Neural progenitor cell (in vitro differentiated cells): ENCODE measurements around the gene CRIM1. TPM values are rescaled to one million over a fixed set of nuclear protein-coding genes. Genes with fewer than 3 reads are reported as not detected.

Experiments
- DNase-seq: peaks from one replicate; pipeline ENCODE4 v3.0.0-alpha.2; 2016; ENCODE audit warnings: low spot score
- H2AFZ ChIP-seq: fragments of 200-600 bp; sonication (generic); replicated peaks from 2 replicates; pipeline ENCODE4 v1.6.1; 2016; ENCODE audit warnings: antibody characterized with exemption
- H3F3A ChIP-seq: fragments of 200-600 bp; sonication (generic); 2 replicates; pipeline ENCODE4 v1.6.1; 2016; ENCODE audit warnings: antibody characterized with exemption, low read depth
- H3K27ac ChIP-seq: fragments of 200-600 bp; sonication (generic); 2 replicates; pipeline ENCODE4 v1.5.1; 2016; ENCODE audit warnings: mild to moderate bottlenecking
- H3K27me3 ChIP-seq: fragments of 200-600 bp; sonication (generic); 2 replicates; pipeline ENCODE4 v1.6.1; 2016; ENCODE audit warnings: mild to moderate bottlenecking, moderate library complexity
- H3K36me3 ChIP-seq: fragments of 200-600 bp; sonication (generic); 2 replicates; pipeline ENCODE4 v1.5.1; 2016
- H3K4me1 ChIP-seq: fragments of 200-600 bp; sonication (generic); 2 replicates; pipeline ENCODE4 v1.6.1; 2016; ENCODE audit warnings: mixed run types
- H3K4me2 ChIP-seq: fragments of 200-600 bp; sonication (generic); 2 replicates; pipeline ENCODE4 v1.6.1; 2016
- H3K4me3 ChIP-seq: fragments of 200-600 bp; sonication (generic); 2 replicates; pipeline ENCODE4 v1.5.1; 2016
- H3K79me2 ChIP-seq: fragments of 200-600 bp; sonication (generic); 2 replicates; pipeline ENCODE4 v1.6.1; 2016; ENCODE audit warnings: low read depth
- H3K9ac ChIP-seq: fragments of 200-600 bp; sonication (generic); 2 replicates; pipeline ENCODE4 v1.6.1; 2016
- H3K9me3 ChIP-seq: fragments of 200-600 bp; sonication (generic); 2 replicates; pipeline ENCODE4 v1.5.1; 2016; ENCODE audit warnings: low read depth
- H4K20me1 ChIP-seq: fragments of 200-600 bp; sonication (generic); 2 replicates; pipeline ENCODE4 v1.6.1; 2016; ENCODE audit warnings: low read depth
- H3K27ac Mint-ChIP-seq: 3 replicates; pipeline ENCODE4 v1.8.0; 2021; ENCODE audit warnings: mixed read lengths
- H3K27me3 Mint-ChIP-seq: 2 replicates; pipeline ENCODE4 v1.8.0; 2022; ENCODE audit warnings: low read depth, mild to moderate bottlenecking, inconsistent platforms, moderate library complexity, mixed read lengths; ENCODE audit not compliant: insufficient read depth
- H3K36me3 Mint-ChIP-seq: 3 replicates; pipeline ENCODE4 v1.8.0; 2021; ENCODE audit warnings: mixed read lengths
- H3K4me1 Mint-ChIP-seq: 3 replicates; pipeline ENCODE4 v1.8.0; 2021; ENCODE audit warnings: mixed read lengths
- H3K4me3 Mint-ChIP-seq: 3 replicates; pipeline ENCODE4 v1.8.0; 2021; ENCODE audit warnings: mild to moderate bottlenecking, moderate library complexity, mixed read lengths
- H3K9me3 Mint-ChIP-seq: 3 replicates; pipeline ENCODE4 v1.8.0; 2020; ENCODE audit warnings: mixed read lengths
- EZH2 ChIP-seq: fragments of 200-600 bp; sonication (generic); IDR thresholded peaks from 2 replicates; pipeline ENCODE4 v1.6.1; 2017; ENCODE audit warnings: antibody characterized with exemption, mild to moderate bottlenecking, moderate library complexity
- EZH2phosphoT487 ChIP-seq: fragments of 200-600 bp; sonication (generic); IDR thresholded peaks from 2 replicates; pipeline ENCODE4 v1.6.1; 2017; ENCODE audit warnings: antibody characterized with exemption
- total RNA-seq: library from RNA; depleted of rRNA; stranded (reverse); fragments of >200 nt; gene quantifications from 2 replicates; pipeline ENCODE4 v1.2.3, GENCODE V29; 2015; ENCODE audit warnings: low replicate concordance
- TF ChIP-seq, protein P1 (sequence below): fragments of 200-600 bp; sonication (generic); IDR thresholded peaks from 2 replicates; pipeline ENCODE4 v1.5.1; 2017; ENCODE audit warnings: antibody characterized with exemption, mild to moderate bottlenecking

CRIM1 gene
- total RNA-seq, 1 donor from 2014 or later: 4.9 TPM

GRCh38 chr2:36556842-36557241 lies 201.3 kb downstream of the CRIM1 start:
- Histone ChIP-seq H3K27me3 (no peaks in the 10 kb centered on the region), H3K4me3 (no peak overlapping the region), H3K27ac (no peak overlapping the region), H4K20me1 (no peaks in the 10 kb centered on the region), H3F3A (no peaks in the 10 kb centered on the region), H2AFZ (no peak overlapping the region), H3K79me2 (no peaks in the 10 kb centered on the region), H3K36me3 (no peaks in the 10 kb centered on the region), H3K4me1 (no peaks in the 10 kb centered on the region), H3K9me3 (no peaks in the 10 kb centered on the region), H3K4me2 (no peak overlapping the region), H3K9ac (no peak overlapping the region)
- H3K9me3 Mint-ChIP-seq: no peaks in the 10 kb centered on the region
- no peaks in the 10 kb centered on the region for H3K27me3 Mint-ChIP-seq
- no peak overlapping the region for H3K27ac Mint-ChIP-seq
- no peak for TF ChIP-seq EZH2
- no peak for DNase-seq
- H3K4me3 Mint-ChIP-seq: no peak overlapping the region
- H3K36me3 Mint-ChIP-seq: peaks cover 23% of the 10 kb centered on the region
- H3K4me1 Mint-ChIP-seq: peaks cover 7% of the 10 kb centered on the region

DNA sequence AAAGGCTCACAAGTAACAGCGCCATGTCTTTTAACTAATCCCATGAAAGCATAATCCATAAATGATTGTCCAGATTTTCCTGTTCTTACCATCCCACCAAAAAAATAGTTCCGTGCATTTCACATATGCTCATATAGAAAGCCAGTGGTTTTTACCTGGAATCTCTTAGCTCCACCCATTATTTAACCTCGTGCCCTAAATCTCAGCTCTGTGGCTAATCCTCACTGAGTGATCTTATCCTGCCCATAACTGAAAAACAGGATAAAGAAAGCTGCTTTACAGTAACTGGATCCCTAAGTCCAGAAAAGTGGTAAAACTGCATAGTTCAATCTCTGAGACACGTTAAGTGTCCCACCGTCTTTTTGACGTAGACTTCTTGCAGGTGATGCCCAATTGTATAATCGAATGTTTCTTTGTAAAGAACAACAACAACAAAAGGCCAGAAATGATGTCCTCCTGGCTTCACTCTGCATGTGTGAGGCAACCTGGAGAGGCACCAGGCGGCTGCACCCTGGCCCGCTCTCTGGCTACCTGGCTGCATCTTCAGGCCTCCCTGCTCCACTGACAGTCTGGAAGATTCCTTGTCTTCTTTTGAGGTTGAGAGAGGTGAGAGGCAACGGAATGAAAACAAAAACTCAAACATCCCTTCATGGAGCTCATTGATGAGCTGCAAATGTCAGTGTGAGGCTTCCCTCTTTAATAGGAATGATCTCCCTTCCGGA lies 203.8 kb downstream of the CRIM1 start:
- no peak for TF ChIP-seq EZH2
- TF ChIP-seq, protein P1, sequence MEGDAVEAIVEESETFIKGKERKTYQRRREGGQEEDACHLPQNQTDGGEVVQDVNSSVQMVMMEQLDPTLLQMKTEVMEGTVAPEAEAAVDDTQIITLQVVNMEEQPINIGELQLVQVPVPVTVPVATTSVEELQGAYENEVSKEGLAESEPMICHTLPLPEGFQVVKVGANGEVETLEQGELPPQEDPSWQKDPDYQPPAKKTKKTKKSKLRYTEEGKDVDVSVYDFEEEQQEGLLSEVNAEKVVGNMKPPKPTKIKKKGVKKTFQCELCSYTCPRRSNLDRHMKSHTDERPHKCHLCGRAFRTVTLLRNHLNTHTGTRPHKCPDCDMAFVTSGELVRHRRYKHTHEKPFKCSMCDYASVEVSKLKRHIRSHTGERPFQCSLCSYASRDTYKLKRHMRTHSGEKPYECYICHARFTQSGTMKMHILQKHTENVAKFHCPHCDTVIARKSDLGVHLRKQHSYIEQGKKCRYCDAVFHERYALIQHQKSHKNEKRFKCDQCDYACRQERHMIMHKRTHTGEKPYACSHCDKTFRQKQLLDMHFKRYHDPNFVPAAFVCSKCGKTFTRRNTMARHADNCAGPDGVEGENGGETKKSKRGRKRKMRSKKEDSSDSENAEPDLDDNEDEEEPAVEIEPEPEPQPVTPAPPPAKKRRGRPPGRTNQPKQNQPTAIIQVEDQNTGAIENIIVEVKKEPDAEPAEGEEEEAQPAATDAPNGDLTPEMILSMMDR: no peak
- no peak for TF ChIP-seq EZH2phosphoT487
- Histone ChIP-seq H2AFZ (no peak overlapping the region), H3K9me3 (no peaks in the 10 kb centered on the region), H3K79me2 (no peaks in the 10 kb centered on the region), H3K27ac (no peak overlapping the region), H3K4me3 (no peak overlapping the region), H3K36me3 (no peaks in the 10 kb centered on the region), H3K4me1 (no peaks in the 10 kb centered on the region), H3F3A (no peaks in the 10 kb centered on the region), H4K20me1 (peaks cover 3% of the 10 kb centered on the region), H3K4me2 (no peak overlapping the region), H3K27me3 (no peaks in the 10 kb centered on the region), H3K9ac (no peak overlapping the region)
- Mint-ChIP-seq H3K4me3 (no peak overlapping the region), H3K27ac (no peak overlapping the region), H3K36me3 (peaks cover 19% of the 10 kb centered on the region), H3K9me3 (no peaks in the 10 kb centered on the region), H3K4me1 (peaks cover 11% of the 10 kb centered on the region), H3K27me3 (no peaks in the 10 kb centered on the region)
- DNase-seq: no peak

DNA sequence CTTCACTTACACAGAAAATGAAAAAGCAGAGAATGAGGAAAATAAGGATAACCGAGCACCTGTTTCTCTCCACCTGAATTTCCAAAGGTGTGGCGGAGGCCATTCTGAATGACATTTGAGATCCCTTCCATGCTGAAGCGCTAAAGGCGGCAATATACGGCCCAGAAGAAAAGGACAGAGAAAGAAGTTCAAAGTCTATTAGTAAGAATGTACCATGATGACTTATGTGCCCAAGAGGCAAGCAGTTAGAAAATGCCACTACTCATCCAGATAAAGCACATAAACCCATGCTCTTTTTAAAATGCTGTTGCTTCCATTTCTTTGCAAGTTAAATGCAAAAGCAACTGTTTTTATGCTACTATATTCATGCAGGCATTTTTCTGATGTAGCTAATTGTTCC lies 205.1 kb downstream of the CRIM1 start:
- peaks cover 19% of the 10 kb centered on the region for H3K36me3 Mint-ChIP-seq

More for the DNA sequence above, 205.1 kb downstream of the CRIM1 start:
- TF ChIP-seq EZH2 (no peak), EZH2phosphoT487 (no peak)
- TF ChIP-seq, protein P1: no peak
- Histone ChIP-seq H3K27ac (no peak overlapping the region), H3K27me3 (no peaks in the 10 kb centered on the region), H4K20me1 (peaks cover 3% of the 10 kb centered on the region), H3K9ac (no peak overlapping the region), H3K9me3 (no peaks in the 10 kb centered on the region), H3K79me2 (no peaks in the 10 kb centered on the region), H3K4me1 (no peaks in the 10 kb centered on the region), H2AFZ (no peak overlapping the region), H3K4me3 (no peak overlapping the region), H3K36me3 (no peaks in the 10 kb centered on the region), H3F3A (no peaks in the 10 kb centered on the region), H3K4me2 (no peak overlapping the region)
- DNase-seq: no peak
- peaks cover 14% of the 10 kb centered on the region for H3K4me1 Mint-ChIP-seq
- H3K4me3 Mint-ChIP-seq: no peak overlapping the region
- H3K27ac Mint-ChIP-seq: no peak overlapping the region
- H3K27me3 Mint-ChIP-seq: no peaks in the 10 kb centered on the region
- H3K9me3 Mint-ChIP-seq: no peaks in the 10 kb centered on the region
